Skeletal muscle cell (primary cell): ENCODE measurements around the gene NGRN.
"Not testable (repeated sequence)": the region's sequence is repeated elsewhere in the genome, so short reads cannot be mapped to it uniquely, and the experiment has no call there.

Experiments used
- DNase-seq: peaks from one replicate; pipeline ENCODE4 v3.0.0-alpha.2; 2010; ENCODE audit warnings: low read depth
- H3K4me3 ChIP-seq: 2 replicates; pipeline ENCODE4 v1.5.1; 2011; ENCODE audit warnings: low read depth, mild to moderate bottlenecking, control low read depth, low read length, moderate library complexity

NGRN gene

GRCh38 chr15:90271459-90272166, 6.1 kb downstream of the NGRN start:
- H3K4me3 ChIP-seq: no peak overlapping the region
- no peak for DNase-seq

GRCh38 chr15:90278467-90278866, 13.0 kb downstream of the NGRN start:
- not testable (repeated sequence) for H3K4me3 ChIP-seq, DNase-seq

GRCh38 chr15:90280743-90281142, 15.3 kb downstream of the NGRN start:
- H3K4me3 ChIP-seq, DNase-seq: not testable (repeated sequence)

- H3K4me3 ChIP-seq, DNase-seq: not testable (repeated sequence)
Observed at GRCh38 chr15:90281637-90282036, 16.2 kb downstream of the NGRN start.

- H3K4me3 ChIP-seq: no peak overlapping the region
- DNase-seq: no peak
Observed at GRCh38 chr15:90286678-90287077, 21.2 kb downstream of the NGRN start.

- H3K4me3 ChIP-seq: no peak overlapping the region
- DNase-seq: no peak
Observed at GRCh38 chr15:90287101-90287500, 21.6 kb downstream of the NGRN start.

GRCh38 chr15:90287946-90288345, 22.5 kb downstream of the NGRN start:
- no peak for DNase-seq
- H3K4me3 ChIP-seq: no peak overlapping the region

- no peak for DNase-seq
- no peak overlapping the region for H3K4me3 ChIP-seq
Observed at GRCh38 chr15:90291679-90292356, 26.3 kb downstream of the NGRN start.

GRCh38 chr15:90293040-90293810, 27.8 kb downstream of the NGRN start:
- H3K4me3 ChIP-seq, DNase-seq: not testable (repeated sequence)

GRCh38 chr15:90294159-90294558, 28.7 kb downstream of the NGRN start:
- H3K4me3 ChIP-seq: no peak overlapping the region
- DNase-seq: no peak

- no peak for DNase-seq
- H3K4me3 ChIP-seq: no peak overlapping the region
Observed at GRCh38 chr15:90294601-90295269, 29.3 kb downstream of the NGRN start.

GRCh38 chr15:90295270-90295648, 29.8 kb downstream of the NGRN start:
- no peak overlapping the region for H3K4me3 ChIP-seq
- DNase-seq: no peak

- DNase-seq: peak; percentile 35
- not testable (repeated sequence) for H3K4me3 ChIP-seq
Observed at GRCh38 chr15:90296316-90296884, 30.9 kb downstream of the NGRN start.

- no peak for DNase-seq
- H3K4me3 ChIP-seq: no peak overlapping the region
Observed at GRCh38 chr15:90297021-90297420, 31.5 kb downstream of the NGRN start.

- DNase-seq: no peak
- H3K4me3 ChIP-seq: no peak overlapping the region
Observed at GRCh38 chr15:90300541-90300940, 35.1 kb downstream of the NGRN start.

GRCh38 chr15:90300988-90301706, 35.7 kb downstream of the NGRN start:
- no peak overlapping the region for H3K4me3 ChIP-seq
- DNase-seq: no peak

- no peak for DNase-seq
- H3K4me3 ChIP-seq: no peak overlapping the region
Observed at GRCh38 chr15:90301707-90302300, 36.3 kb downstream of the NGRN start.

- DNase-seq, H3K4me3 ChIP-seq: not testable (repeated sequence)
Observed at GRCh38 chr15:90305355-90305754, 39.9 kb downstream of the NGRN start.

- no peak for DNase-seq
- no peak overlapping the region for H3K4me3 ChIP-seq
Observed at GRCh38 chr15:90305932-90306331, 40.5 kb downstream of the NGRN start.
